Kidney glomerular epithelial cell (primary cell): ENCODE measurements around the gene P2RY6.

Experiments
- DNase-seq: peaks from one replicate; lab custom pipeline; 2025; lab: John Stamatoyannopoulos, UW

Gene P2RY6

GRCh38 chr11:73317803-73318202, 45.7 kb downstream of the P2RY6 start:
- no peak for DNase-seq

- DNase-seq = no peak
Measured at GRCh38 chr11:73318501-73319011, 46.4 kb downstream of the P2RY6 start.

- DNase-seq = no peak
Measured at GRCh38 chr11:73320763-73321603, 48.8 kb downstream of the P2RY6 start.

- no peak for DNase-seq
Measured at GRCh38 chr11:73321604-73322381, 49.7 kb downstream of the P2RY6 start.

- DNase-seq = no peak
Measured at GRCh38 chr11:73322382-73323306, 50.5 kb downstream of the P2RY6 start.

GRCh38 chr11:73323464-73323863, 51.3 kb downstream of the P2RY6 start:
- peak; percentile 31 for DNase-seq

- no peak for DNase-seq
Measured at GRCh38 chr11:73324116-73324515, 52.0 kb downstream of the P2RY6 start.

- no peak for DNase-seq
Measured at GRCh38 chr11:73324665-73325035, 52.5 kb downstream of the P2RY6 start.

GRCh38 chr11:73325036-73325981, 53.2 kb downstream of the P2RY6 start:
- no peak for DNase-seq

GRCh38 chr11:73326929-73327811, 55.0 kb downstream of the P2RY6 start:
- DNase-seq = no peak

- no peak for DNase-seq
Measured at GRCh38 chr11:73327812-73328364, 55.8 kb downstream of the P2RY6 start.

- DNase-seq = peak; percentile 43
Measured at GRCh38 chr11:73330569-73331093, 58.5 kb downstream of the P2RY6 start.

- no peak for DNase-seq
Measured at GRCh38 chr11:73331138-73331916, 59.2 kb downstream of the P2RY6 start.

- no peak for DNase-seq
Measured at GRCh38 chr11:73333173-73333572, 61.0 kb downstream of the P2RY6 start.

- no peak for DNase-seq
Measured at GRCh38 chr11:73333640-73334383, 61.7 kb downstream of the P2RY6 start.

- peak; percentile 65 for DNase-seq
Measured at GRCh38 chr11:73334384-73335203, 62.5 kb downstream of the P2RY6 start.
